HG02870 (cell line): ENCODE results near the gene PPP1R17.
A peak's percentile ranks its signal among the peaks of the same experiment; 100 is the strongest.

ENCODE experiments used
- ATAC-seq: cut with Tn5 transposase; IDR thresholded peaks from one replicate; pipeline ENCODE4 v1.9.1; 2021; ENCODE audit warnings: mild to moderate bottlenecking, moderate library complexity; ENCODE audit not compliant: unreplicated experiment

The PPP1R17 gene

DNA sequence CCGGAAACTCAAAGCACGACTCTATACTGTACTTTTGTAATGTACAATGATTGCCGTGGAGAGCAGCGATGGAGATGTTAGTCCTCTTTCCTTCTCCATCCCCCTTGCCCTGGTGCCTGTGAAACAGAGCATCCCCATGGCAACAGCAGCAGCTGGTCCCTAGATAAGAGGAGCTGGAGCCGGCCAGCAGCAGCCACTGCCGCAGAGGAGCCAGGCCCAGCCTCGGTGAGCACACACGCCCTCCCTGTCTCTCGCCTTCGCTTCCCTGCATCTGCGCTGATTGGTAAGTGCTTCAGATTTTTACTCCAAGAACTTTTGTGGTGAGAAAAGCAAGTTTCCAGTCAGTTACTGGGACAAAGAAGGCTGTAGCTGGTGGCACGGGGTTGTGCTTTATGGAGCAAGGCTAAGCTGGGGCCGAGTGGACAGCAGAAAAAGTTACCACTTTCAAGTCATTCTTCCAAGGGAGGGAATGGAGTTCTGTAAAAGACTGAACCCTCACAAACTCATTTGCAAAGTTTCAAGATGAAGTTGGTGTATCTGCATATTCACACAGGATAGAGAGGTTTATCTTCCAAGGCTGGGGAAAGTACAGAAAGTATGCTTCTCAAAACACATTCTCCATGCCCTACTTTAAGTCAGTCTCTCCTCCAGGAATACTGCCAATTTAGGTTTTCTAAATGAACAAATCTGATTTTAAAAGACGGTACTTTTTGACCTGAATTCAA is at the start of gene PPP1R17:
TSS of gene PPP1R17 (plus strand) at position 192 of the 725 bp plus-strand sequence. CDS start 5,227 bp downstream, outside the sequence.
- ATAC-seq: no peak

DNA sequence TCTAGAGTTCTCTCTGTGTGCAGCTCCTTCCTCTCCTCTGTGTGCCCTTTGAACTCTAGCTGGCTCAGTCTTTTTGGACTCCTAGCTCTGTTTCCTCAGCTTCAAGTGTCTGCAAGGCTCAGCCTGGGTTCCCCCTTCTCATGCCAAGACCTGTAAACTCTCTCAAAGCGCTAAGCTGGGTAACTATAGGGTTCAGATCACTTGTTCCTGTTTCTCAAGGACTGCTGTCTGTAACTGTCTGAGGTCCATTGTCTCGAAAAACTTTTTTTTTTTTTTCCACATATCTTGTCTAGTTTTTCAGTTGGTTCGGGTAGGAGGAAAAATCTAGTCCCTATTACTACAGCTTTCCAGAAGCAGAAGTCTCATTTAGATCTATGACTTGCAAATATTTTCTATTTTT is 46.6 kb upstream of the PPP1R17 start:
- no peak for ATAC-seq

DNA sequence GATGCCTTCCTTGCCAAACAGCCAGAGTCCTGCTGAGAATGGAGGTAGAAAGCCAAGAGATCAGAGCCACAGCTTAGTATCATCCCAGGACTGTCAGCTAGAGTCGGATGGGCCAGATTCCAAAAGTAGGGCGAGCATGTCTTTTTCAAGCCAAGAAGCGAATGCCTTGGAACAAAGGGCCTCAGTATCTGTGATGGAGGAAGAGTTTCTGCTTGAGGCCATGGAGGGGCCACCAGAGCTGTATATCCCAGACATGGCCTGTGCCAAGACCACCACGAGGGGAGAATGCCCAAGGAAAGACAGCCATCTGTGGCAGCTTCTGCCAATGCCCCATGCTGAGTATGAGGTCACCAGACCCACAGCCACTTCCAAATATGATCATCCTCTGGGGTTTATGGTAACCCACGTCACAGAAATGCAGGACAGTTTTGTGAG is 44.3 kb upstream of the PPP1R17 start:
- ATAC-seq: no peak

DNA sequence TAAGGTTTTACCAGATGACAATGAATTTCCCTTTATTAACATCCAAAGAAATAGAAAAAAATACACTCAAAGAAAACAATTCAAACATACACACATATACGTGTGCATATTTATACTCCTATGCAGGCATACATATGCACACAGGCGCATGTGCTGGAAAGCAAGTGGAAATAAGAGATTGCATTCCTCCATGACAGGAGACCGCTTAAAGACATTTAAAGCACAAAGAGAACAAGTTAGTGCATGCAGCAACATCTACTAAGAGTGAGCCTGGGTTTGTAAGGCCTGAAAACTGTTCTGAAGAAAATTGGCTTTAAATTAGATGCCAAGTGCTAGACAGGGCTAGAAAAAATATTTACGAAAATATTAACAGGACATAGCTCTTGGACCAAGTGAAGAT is 40.1 kb upstream of the PPP1R17 start:
- no peak for ATAC-seq

DNA sequence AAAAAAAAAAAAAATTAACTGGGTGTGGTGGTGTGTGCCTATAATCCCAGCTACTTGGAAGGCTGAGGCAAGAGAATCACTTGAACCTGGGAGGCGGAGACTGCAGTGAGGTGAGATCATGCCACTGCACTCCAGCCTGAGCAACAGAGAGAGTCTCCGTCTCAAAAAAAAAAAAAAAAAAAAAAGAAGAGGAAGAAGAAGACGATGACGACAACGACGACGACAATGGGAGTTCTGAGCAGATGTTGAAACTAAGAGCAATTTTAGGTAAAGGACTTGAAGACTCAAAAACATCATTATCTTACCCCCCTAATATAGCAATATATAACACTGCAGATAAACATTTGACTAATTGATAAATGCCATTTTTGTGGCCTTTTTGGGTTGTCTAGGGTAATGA is 39.5 kb upstream of the PPP1R17 start:
- no peak for ATAC-seq

DNA sequence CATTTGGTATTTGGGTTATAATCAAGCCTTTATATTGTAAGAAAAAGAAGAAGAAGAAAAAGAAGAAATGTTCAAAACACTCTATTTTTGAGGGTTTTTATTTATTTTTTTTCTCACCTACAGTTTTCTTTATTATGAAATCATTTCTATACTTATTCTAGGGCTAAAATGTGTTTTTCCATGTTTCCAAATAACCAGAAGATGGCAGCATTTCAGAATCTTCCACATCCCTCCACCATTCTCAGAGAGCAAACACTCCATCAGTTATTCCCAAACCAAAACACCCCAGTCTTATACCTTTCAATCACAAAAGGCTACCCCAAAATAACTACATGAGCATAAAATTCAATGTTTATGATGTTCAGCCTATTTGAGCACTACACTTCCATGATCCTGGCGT is 38.7 kb upstream of the PPP1R17 start:
- ATAC-seq: no peak

DNA sequence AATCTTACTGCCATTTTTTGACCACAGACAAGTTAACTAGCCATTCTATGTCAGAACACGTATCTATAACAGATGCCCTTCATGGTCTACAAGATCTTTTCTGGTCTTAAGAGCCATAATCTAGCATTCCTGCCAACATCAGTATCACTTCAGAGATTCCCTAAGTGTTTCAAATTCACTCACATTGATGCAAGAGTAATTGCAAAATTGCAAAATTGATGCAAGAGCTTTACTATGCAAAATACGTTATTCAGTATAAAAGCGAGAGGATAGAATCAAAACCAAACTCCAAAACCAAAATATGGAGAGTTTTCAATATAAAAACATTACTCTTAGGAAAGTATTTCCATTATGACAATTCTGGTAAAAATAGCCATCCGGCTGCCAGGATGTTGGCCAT is 38.1 kb upstream of the PPP1R17 start:
- no peak for ATAC-seq

DNA sequence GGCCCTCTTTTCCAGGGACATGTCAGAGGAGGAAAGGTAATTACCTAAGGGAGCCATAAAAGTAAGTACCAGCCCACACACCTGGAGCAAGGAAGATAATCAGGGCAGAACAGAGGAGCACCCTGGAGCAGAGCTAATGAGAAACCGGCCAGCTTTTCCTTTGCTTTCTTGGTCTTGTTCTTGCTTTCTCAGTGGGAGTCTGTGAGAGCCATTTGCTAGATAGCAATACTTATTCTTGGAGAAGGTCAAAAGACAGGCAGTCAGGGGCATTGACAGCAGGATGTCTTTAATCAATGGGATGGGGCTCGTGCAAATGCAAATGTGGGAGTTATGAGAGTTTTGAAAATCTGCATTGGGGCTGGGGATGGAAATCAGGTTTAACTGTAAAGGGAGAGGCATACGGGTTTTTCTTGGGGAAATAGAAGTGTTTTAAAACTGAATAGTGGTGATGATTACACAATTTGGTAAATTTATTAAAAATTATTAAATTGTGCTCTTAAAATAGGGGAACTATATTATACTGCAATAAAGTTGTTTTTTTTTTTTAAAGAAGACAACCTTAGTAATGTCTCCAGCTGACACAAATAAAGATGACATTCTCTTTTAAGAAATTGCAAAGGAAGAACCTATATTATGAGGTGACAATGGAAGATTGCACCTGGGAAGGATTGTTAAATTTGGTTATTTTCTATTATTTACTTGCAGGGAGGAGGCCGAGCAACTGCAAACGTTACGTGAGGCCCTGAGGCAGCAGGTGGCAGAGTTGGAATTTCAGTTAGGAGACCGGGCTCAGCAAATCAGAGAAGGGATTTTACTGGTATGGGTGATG is 35.6 kb upstream of the PPP1R17 start:
- ATAC-seq: no peak

DNA sequence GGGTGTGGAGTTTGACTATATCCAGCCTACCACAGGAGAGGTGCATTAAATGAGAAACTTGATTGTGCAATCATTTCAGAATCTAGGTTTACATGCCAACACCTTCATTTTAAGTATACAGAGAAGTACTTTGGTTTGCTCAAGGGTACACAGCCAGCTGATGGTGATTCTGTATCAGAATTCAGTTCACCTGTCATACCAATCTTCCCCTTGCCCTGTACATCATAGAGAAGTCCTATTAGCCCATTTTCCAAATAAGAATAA is 35.0 kb upstream of the PPP1R17 start:
- ATAC-seq: no peak

DNA sequence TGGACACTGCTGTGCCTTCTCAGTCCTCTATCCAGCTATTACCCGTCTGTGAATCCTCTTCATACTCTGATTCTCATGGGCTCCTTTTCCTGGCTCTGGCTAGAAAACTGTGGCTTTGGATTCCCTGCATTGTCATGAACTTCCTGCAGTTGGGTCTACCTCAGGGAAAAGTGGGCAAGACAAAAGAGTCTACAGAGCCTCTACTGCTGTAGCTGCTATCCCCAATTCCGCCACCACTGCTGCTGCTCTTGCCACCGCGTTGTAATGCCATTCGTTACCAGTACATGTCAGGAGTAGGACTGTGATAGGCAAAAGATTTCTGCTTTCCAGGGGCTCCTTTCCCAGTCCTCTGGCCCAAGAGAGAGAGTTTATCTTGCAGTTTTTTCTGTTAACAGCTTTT is 23.9 kb upstream of the PPP1R17 start:
- ATAC-seq: no peak

DNA sequence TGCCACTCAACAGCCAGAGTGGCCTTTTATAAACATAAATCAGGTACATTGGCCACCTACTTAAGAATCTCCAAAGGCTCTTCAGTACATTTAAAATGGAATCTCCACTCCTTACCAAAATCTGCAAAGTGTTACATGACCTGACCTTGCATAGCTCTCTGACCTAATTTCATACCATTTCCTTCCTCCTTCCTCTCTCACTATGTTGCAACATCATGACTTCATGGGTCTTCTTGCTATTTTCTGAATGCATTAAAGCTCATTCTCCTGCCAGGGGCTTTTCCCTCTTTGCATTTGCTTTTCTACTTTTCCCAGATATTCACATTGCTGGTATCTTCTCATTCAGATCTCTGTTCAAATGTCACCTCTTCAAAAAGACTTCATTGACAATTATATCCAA is 22.1 kb upstream of the PPP1R17 start:
- ATAC-seq: no peak

DNA sequence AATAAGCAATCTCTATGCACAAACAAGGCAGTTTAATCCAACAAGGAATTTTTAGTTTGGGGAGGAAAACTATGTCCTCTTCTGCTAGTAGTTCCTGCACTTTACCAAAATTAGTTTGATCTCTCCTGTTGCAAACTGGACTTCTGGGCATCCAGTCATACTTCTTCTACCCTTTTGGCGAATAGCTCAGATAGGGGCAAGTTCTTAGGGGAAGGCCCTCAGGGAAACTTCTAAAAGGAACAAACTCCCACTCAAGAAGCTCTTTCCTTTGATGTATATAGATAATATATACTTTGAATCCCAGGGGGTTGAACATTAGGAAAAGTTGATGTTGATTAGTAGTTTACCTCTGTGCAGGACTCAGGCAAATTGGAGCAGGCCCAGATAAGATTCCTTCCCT is 21.5 kb upstream of the PPP1R17 start:
- no peak for ATAC-seq

DNA sequence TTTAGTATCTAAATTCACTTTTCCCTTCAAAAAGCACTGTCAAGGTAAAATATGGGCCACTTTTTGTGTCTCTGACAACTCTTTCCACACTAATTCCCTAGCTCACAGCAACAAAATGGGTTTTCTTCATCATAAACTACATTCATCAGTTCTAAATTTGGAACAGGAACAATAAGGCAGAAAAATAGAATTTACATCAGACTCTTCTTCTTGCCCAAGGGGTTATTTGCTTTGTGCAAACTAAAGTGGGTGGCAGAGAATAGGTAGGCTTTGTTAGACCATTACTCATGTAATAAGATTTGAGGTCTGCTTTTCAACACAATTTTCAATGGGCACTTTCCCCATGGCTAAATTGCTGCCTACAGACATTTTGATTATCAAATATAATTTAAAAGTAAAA is 17.6 kb upstream of the PPP1R17 start:
- ATAC-seq: no peak

DNA sequence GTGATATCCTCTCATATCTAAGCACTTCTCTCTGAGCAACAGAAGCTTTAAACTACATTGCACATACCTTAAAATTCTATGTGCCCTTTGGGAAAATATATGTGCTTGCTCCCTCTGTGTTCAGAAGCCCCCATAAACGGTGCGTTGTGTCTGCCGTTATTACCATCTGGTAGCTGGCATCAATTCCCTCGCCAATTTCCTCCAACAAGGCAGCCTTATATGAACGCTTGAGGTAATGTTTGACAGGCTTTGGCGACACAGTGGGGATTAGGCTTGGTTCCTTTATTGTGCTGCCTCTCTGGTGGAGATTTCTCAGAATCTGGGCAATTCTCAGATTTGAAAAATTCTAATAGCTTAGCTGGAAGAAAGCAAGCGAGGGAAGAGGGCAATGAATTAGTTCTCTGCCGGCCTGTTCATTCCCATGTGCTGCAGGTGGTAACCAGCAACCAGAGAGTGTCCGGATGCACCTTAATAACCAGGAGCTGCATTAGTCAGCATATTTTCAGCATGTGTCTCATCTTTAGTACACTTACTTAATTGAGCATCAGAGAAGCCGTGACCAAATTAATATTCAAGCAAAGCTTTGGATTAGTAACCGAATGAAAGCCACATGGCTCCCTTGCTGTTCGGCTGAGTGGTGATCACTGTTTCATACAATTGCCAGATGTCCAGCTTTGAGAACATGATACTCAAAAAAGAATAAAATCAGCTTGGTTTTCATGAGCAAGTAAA is 7.3 kb upstream of the PPP1R17 start:
- no peak for ATAC-seq

DNA sequence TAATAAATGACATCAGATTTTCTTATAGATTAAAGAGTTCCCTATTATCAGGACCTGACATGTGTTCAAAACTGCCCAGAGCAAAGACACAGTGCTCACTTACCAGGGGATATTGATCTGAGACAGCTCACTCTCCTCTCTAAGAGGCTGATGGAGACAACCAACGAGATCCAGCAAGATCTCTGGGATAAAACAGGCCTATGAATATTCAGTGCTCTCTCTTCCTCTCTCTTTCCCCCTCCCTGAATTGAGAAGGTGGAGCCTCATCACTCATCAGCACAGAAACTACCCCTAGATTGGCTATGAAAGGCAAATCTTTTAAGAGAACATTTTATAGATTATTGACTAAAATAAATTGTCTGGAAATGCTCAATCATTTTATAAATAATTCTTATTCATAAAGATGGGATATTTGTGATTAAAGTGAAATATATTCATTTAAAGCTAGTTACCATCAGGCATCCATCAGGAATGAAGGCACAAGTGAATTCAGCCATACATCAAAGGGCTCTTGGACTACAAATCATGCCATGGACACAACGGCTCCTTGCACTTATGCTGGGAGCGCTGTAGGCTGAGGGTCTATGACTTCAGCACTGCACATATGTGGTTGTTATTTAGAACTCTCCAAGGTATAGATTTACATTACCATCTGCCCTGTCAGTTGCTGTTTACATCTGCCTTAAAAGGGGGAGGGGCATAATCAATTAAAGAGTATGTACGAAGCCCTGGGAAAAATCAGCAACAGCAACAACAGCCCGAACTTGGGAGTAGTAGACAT is 3.4 kb upstream of the PPP1R17 start:
- ATAC-seq: no peak

DNA sequence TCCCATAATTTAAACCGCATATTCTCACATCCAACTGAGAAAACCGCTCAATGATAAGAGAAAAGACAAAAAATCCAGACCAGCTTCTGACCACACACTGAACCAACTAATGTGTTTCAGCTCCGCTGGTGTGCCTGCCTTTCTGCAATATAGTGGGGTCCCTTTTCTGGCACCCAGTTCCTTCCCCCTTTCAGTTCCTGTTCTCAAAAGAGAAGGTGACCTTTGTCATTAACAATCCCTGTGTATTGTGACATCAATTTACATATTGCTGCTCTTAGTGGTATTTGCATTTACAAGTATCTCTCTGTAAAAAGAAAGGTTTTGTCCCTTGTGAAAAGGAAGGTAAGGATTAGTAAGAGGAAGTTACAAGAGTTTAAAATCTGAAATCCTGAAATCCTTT is 1.4 kb downstream of the PPP1R17 start:
- ATAC-seq: peak; percentile 92

DNA sequence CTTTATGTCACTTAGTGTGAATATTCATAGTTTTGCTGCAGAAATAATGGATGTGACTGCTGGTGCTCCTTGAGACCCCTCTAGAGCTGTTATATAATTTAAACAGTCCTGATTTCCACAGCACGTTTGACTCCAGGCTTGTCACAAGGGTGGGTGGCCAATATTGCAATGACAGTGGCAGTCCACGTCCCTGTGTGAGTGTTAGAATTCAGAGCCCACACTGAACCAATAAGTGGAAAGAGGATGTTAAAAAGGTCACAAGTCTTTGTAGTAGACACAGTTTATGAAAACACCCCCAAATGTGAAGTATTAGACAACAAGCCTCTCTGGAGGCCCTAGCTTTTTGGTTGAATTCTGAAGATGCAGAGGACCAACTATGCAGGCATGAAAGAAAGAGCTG is 2.0 kb downstream of the PPP1R17 start:
- ATAC-seq: no peak

DNA sequence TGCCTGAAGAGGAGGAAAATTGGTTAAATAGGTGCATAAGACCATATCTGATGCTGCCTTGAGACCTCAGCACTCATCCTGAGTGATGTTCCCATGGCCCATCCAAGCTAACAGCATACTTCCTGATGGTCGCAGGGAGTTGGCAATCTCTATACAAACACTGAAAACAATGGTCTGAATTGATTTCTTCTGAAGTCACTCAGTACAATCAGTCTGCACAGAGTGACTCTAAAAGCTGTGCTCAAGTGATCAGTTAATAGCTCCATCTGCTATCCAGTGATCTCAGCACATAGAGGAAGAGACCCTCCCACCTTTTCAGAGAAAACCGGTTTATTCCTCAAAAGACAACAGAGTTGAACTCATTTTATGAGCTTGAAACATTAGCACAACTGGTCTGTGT is 3.9 kb downstream of the PPP1R17 start:
- ATAC-seq: no peak

DNA sequence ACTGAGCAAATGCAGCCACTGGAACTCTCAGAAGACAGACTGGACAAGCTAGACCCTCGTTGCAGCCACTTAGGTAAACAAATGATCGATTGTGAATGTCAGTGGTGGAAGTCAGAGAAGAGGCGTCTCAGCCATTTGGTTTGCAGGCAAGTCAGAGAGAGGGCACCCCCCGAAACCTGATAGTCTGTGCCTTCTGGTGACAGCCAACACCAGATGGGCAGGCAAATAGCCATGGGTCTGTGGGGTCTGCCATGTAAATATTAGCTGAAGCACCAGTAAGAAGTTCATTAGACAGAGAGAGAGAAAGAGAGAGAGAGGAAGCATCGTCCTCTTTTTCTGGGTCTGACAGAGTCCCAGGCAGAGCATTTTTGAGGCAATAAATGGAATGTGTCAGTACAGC is 5.4 kb downstream of the PPP1R17 start:
- ATAC-seq: no peak

DNA sequence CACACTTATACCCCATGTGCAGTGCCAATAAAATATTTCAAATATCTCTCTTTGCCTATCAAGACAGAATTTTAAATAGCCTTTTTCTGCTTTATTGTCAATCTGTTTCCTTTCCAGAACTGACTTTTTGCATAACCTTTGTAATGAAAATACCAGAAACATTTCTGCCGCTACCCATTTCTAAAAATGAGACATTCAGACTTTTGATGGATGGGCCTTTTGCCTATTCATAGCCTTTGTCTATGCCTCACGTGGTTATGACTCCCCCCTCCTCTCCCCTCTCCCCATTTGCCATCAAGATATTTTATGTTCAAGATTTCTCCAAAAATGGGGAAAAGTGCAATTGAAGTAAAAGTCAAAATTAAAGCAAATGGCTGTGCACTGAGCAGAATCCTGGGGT is 5.9 kb downstream of the PPP1R17 start:
- no peak for ATAC-seq
